Measurements from ENCODE around the gene ARPC4.

ARPC4 gene

DNA sequence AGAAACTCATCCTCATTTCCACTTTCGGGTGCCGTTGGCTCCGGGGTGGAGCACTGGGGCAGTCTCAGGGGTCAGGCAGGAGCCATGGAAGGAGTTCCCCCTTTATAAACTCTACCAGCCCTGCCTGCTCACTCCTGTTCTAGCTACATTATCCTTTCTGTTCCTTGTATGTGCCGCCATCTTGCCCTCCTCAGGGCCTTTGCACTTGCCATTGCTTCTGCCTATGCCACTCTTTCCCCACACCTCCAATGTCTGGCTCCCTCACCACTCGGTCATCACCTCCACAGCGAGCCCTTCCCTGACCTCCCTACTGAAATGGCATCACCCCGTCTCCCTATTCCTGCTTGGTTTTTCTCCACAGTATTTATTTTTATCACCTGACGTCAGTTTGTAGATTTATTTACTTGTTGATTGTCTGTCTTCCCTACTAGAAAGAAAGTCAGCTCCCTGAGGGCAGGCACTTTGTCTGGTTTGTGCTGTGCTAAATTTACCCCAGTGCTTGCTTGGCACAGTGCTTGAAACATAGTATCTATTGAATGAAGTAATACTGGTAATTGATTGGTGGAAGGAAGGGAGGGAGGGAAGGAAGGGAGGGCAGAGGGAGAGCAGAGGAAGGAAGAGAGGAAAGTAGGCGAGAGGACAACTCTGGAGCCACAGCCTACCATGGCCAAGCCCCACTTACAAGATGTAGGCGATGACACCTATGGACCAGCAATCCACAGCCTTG is 31.9 kb upstream of the ARPC4 start:
- no peak for DNase-seq (ENCODE audit: low spot score)
- no peak for TF ChIP-seq CTCF (IDR thresholded peaks at IDR 0.05; ENCODE audit: extremely low read depth, insufficient read depth, missing control alignments)
- in situ Hi-C loops (cut with MboI; ENCODE audit: low pct_unique_long_range_greater_than_20kb, low sequenced_read_pairs, unreplicated experiment) = no loop called here

- no peak for DNase-seq (ENCODE audit: low spot score)
- in situ Hi-C loops (cut with MboI; ENCODE audit: low pct_unique_long_range_greater_than_20kb, low sequenced_read_pairs, unreplicated experiment) = no loop called here
- TF ChIP-seq CTCF (IDR thresholded peaks at IDR 0.05; ENCODE audit: extremely low read depth, insufficient read depth, missing control alignments) = no peak
Measured at GRCh38 chr3:9761919-9762318, 31.0 kb upstream of the ARPC4 start.

GRCh38 chr3:9762871-9763270 is 30.0 kb upstream of the ARPC4 start:
- DNase-seq (ENCODE audit: low spot score) = no peak
- in situ Hi-C loops (cut with MboI; ENCODE audit: low pct_unique_long_range_greater_than_20kb, low sequenced_read_pairs, unreplicated experiment) = no loop called here
- no peak for TF ChIP-seq CTCF (IDR thresholded peaks at IDR 0.05; ENCODE audit: extremely low read depth, insufficient read depth, missing control alignments)

DNA sequence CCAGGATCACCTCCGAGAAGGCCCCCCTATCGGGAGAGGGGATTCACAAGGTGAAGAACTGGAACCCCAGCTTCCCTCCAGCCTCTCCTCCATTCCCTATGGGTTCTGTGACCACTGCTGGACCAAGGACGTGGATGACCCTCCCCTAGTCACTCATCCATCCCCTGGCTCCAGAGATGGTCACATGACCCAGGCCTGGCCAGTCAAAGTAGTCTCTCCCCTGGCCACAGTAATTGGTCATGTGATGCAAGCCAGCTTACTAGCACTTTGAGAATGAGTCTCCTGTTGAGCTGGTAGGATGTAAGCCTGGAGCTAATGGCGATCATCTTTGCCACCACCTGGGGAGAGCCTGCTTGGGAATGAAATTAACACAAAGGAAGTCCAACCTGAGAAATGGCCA is 27.0 kb upstream of the ARPC4 start:
- TF ChIP-seq CTCF (IDR thresholded peaks at IDR 0.05; ENCODE audit: extremely low read depth, insufficient read depth, missing control alignments) = no peak
- no peak for DNase-seq (ENCODE audit: low spot score)
- in situ Hi-C loops (cut with MboI; ENCODE audit: low pct_unique_long_range_greater_than_20kb, low sequenced_read_pairs, unreplicated experiment) = no loop called here

GRCh38 chr3:9767418-9767817 is 25.5 kb upstream of the ARPC4 start:
- no peak for DNase-seq (ENCODE audit: low spot score)
- in situ Hi-C loops (cut with MboI; ENCODE audit: low pct_unique_long_range_greater_than_20kb, low sequenced_read_pairs, unreplicated experiment) = no loop called here
- TF ChIP-seq CTCF (IDR thresholded peaks at IDR 0.05; ENCODE audit: extremely low read depth, insufficient read depth, missing control alignments) = no peak

- in situ Hi-C loops (cut with MboI; ENCODE audit: low pct_unique_long_range_greater_than_20kb, low sequenced_read_pairs, unreplicated experiment) = no loop called here
- no peak for DNase-seq (ENCODE audit: low spot score)
- no peak for TF ChIP-seq CTCF (IDR thresholded peaks at IDR 0.05; ENCODE audit: extremely low read depth, insufficient read depth, missing control alignments)
Measured at GRCh38 chr3:9768141-9768775, 24.6 kb upstream of the ARPC4 start.
